ENCODE data around the gene PLXNA2.

PLXNA2 gene

GRCh38 chr1:208089761-208090370 lies 154.3 kb downstream of the PLXNA2 start:
- DNase-seq (ENCODE audit: low read depth): no peak

GRCh38 chr1:208089149-208089548 lies 155.0 kb downstream of the PLXNA2 start:
- DNase-seq (ENCODE audit: low read depth): no peak

- no peak for DNase-seq (ENCODE audit: low read depth)
Observed at GRCh38 chr1:208088319-208088718, 155.9 kb downstream of the PLXNA2 start.

GRCh38 chr1:208085655-208086515 lies 158.3 kb downstream of the PLXNA2 start:
- no peak for DNase-seq (ENCODE audit: low read depth)

GRCh38 chr1:208084764-208085163 lies 159.4 kb downstream of the PLXNA2 start:
- no peak for DNase-seq (ENCODE audit: low read depth)

GRCh38 chr1:208084220-208084619 lies 160.0 kb downstream of the PLXNA2 start:
- no peak for DNase-seq (ENCODE audit: low read depth)

- DNase-seq (ENCODE audit: low read depth): no peak
Observed at GRCh38 chr1:208083715-208084085, 160.5 kb downstream of the PLXNA2 start.

- no peak for DNase-seq (ENCODE audit: low read depth)
Observed at GRCh38 chr1:208083016-208083714, 161.0 kb downstream of the PLXNA2 start.

- DNase-seq (ENCODE audit: low read depth): no peak
Observed at GRCh38 chr1:208081972-208082371, 162.2 kb downstream of the PLXNA2 start.

- no peak for DNase-seq (ENCODE audit: low read depth)
Observed at GRCh38 chr1:208080396-208081286, 163.5 kb downstream of the PLXNA2 start.

- DNase-seq (ENCODE audit: low read depth): no peak
Observed at GRCh38 chr1:208079161-208079560, 165.0 kb downstream of the PLXNA2 start.

- DNase-seq (ENCODE audit: low read depth): no peak
Observed at GRCh38 chr1:208078752-208079151, 165.4 kb downstream of the PLXNA2 start.

GRCh38 chr1:208077232-208078075 lies 166.7 kb downstream of the PLXNA2 start:
- DNase-seq (ENCODE audit: low read depth): no peak

- DNase-seq (ENCODE audit: low read depth): no peak
Observed at GRCh38 chr1:208074353-208074752, 169.8 kb downstream of the PLXNA2 start.

GRCh38 chr1:208071435-208072031 lies 172.7 kb downstream of the PLXNA2 start:
- DNase-seq (ENCODE audit: low read depth): no peak

GRCh38 chr1:208069908-208070307 lies 174.3 kb downstream of the PLXNA2 start:
- no peak for DNase-seq (ENCODE audit: low read depth)

- DNase-seq (ENCODE audit: low read depth): no peak
Observed at GRCh38 chr1:208069317-208069716, 174.9 kb downstream of the PLXNA2 start.

GRCh38 chr1:208068908-208069307 lies 175.3 kb downstream of the PLXNA2 start:
- DNase-seq (ENCODE audit: low read depth): no peak

- no peak for DNase-seq (ENCODE audit: low read depth)
Observed at GRCh38 chr1:208068407-208068806, 175.8 kb downstream of the PLXNA2 start.

GRCh38 chr1:208066583-208066982 lies 177.6 kb downstream of the PLXNA2 start:
- no peak for DNase-seq (ENCODE audit: low read depth)
